HepG2 (cell line): Measurements from ENCODE around the gene DHX58. TPM values are rescaled to one million over a fixed set of nuclear protein-coding genes. Genes with fewer than 3 reads are reported as not detected.

ENCODE experiments used
- ATF7-NPFF ChIP-seq: sonication (generic); formaldehyde crosslinking; IDR thresholded peaks from 2 replicates; pipeline ENCODE4 v1.8.1; 2023; ENCODE audit warnings: mild to moderate bottlenecking, low read depth, missing genetic modification reagents, moderate library complexity
- GRHL1 ChIP-seq: sonication (generic); formaldehyde crosslinking; conservative IDR thresholded peaks from 2 replicates; pipeline ENCODE4 v1.8.0; 2022; ENCODE audit warnings: missing genetic modification reagents
- HNRNPK ChIP-seq: fragments of 200-400 bp; formaldehyde crosslinking; IDR thresholded peaks from 2 replicates; pipeline ENCODE4 v1.6.1; 2018; ENCODE audit warnings: low read length, low read depth, moderate library complexity, mild to moderate bottlenecking; ENCODE audit not compliant: poor library complexity, severe bottlenecking
- HOMEZ ChIP-seq: IDR thresholded peaks from 2 replicates; pipeline ENCODE4 v1.6.1; 2016; ENCODE audit warnings: low read depth
- KAT2B ChIP-seq: fragments of 150-350 bp; IDR thresholded peaks from 2 replicates; pipeline ENCODE4 v1.6.1; 2014; ENCODE audit warnings: low read depth, low read length, borderline replicate concordance
- MAX ChIP-seq: IDR thresholded peaks from 2 replicates; pipeline ENCODE4 v1.6.1; 2012; ENCODE audit warnings: inconsistent platforms
- MLLT10 ChIP-seq: sonication (generic); formaldehyde crosslinking; IDR thresholded peaks from 2 replicates; pipeline ENCODE4 v1.4.0; 2020; ENCODE audit warnings: missing genetic modification reagents
- MTA3 ChIP-seq: sonication (generic); formaldehyde crosslinking; IDR thresholded peaks from 2 replicates; pipeline ENCODE4 v1.4.0; 2020; ENCODE audit warnings: missing genetic modification reagents
- NCOR1 ChIP-seq: fragments of 200-600 bp; sonication (generic); IDR thresholded peaks from 2 replicates; pipeline ENCODE4 v1.7.0; 2017; ENCODE audit warnings: antibody characterized with exemption, low read length, borderline replicate concordance
- PHF20 ChIP-seq: sonication (generic); formaldehyde crosslinking; IDR thresholded peaks from 2 replicates; pipeline ENCODE4 v1.5.0; 2020; ENCODE audit warnings: mild to moderate bottlenecking, missing genetic modification reagents
- PLSCR1 ChIP-seq: sonication (generic); formaldehyde crosslinking; IDR thresholded peaks from 2 replicates; pipeline ENCODE4 v1.5.0; 2020; ENCODE audit warnings: missing genetic modification reagents, mild to moderate bottlenecking, borderline replicate concordance
- TAF15 ChIP-seq: fragments of 200-400 bp; formaldehyde crosslinking; IDR thresholded peaks from one replicate; pipeline ENCODE4 v1.6.1; 2018; ENCODE audit warnings: mild to moderate bottlenecking, low read depth, low read length; ENCODE audit not compliant: poor library complexity, severe bottlenecking
- THAP8 ChIP-seq: sonication (generic); formaldehyde crosslinking; IDR thresholded peaks from 2 replicates; pipeline ENCODE4 v1.5.1; 2020; ENCODE audit warnings: missing genetic modification reagents, mild to moderate bottlenecking, borderline replicate concordance
- U2AF2 ChIP-seq: fragments of 200-400 bp; formaldehyde crosslinking; IDR thresholded peaks from 2 replicates; pipeline ENCODE4 v1.6.1; 2017; ENCODE audit warnings: low read depth, mild to moderate bottlenecking, low read length
- YEATS2 ChIP-seq: sonication (generic); formaldehyde crosslinking; IDR thresholded peaks from 2 replicates; pipeline ENCODE4 v1.4.0; 2020; ENCODE audit warnings: missing genetic modification reagents, borderline replicate concordance
- ZIK1 ChIP-seq: sonication (generic); formaldehyde crosslinking; IDR thresholded peaks from 2 replicates; pipeline ENCODE4 v1.5.0; 2020; ENCODE audit warnings: mild to moderate bottlenecking, low read depth, missing genetic modification reagents, borderline replicate concordance
- ZNF317 ChIP-seq: sonication (generic); formaldehyde crosslinking; IDR thresholded peaks from 2 replicates; pipeline ENCODE4 v1.5.0; 2020; ENCODE audit warnings: mild to moderate bottlenecking, missing genetic modification reagents
- ZNF564 ChIP-seq: sonication (generic); formaldehyde crosslinking; IDR thresholded peaks from 2 replicates; pipeline ENCODE4 v1.8.1; 2023; ENCODE audit warnings: mild to moderate bottlenecking, missing genetic modification reagents
- ZNF652 ChIP-seq: IDR thresholded peaks from 2 replicates; pipeline ENCODE4 v1.6.1; 2016; ENCODE audit warnings: low read depth, borderline replicate concordance
- ZNF672 ChIP-seq: sonication (generic); formaldehyde crosslinking; IDR thresholded peaks from 2 replicates; pipeline ENCODE4 v1.8.1; 2022; ENCODE audit warnings: missing genetic modification reagents
- ZNF740 ChIP-seq: sonication (generic); formaldehyde crosslinking; IDR thresholded peaks from 2 replicates; pipeline ENCODE4 v1.4.0; 2020; ENCODE audit warnings: missing genetic modification reagents
- ZNF776 ChIP-seq: sonication (generic); formaldehyde crosslinking; IDR thresholded peaks from 2 replicates; pipeline ENCODE4 v1.4.0; 2020; ENCODE audit warnings: mild to moderate bottlenecking, missing genetic modification reagents
- ZNF782 ChIP-seq: sonication (generic); formaldehyde crosslinking; IDR thresholded peaks from 2 replicates; pipeline ENCODE4 v1.4.0; 2020; ENCODE audit warnings: missing genetic modification reagents, mild to moderate bottlenecking, borderline replicate concordance
- polyA plus RNA-seq, 8 experiments: library from polyadenylated mRNA; depleted of rRNA in 3 of 8; stranded (reverse) in 7 of 8; unstranded in 1 of 8; fragments of >200 nt; fragmentation: Illumina TruSeq in 4 of 8; extraction: Trizol in 4 of 8; gene quantifications; 2 replicates each; pipeline versions ENCODE4 v1.2.1 to v1.2.3, GENCODE V29; 2011 to 2016; ENCODE audit warnings: low read depth in 4 of 8, missing spikeins in 1 of 8, mixed read lengths in 1 of 8; ENCODE audit not compliant: insufficient read depth in 1 of 8
- total RNA-seq, 5 experiments: library from RNA; depleted of rRNA; stranded (reverse); fragments of >200 nt; fragmentation: Illumina TruSeq; extraction: Trizol; gene quantifications; 2 replicates each; pipeline ENCODE4 v1.2.3, GENCODE V29; 2016; ENCODE audit warnings: low read depth in 1 of 5

DHX58 gene
- total and polyA plus RNA-seq, 2 of the 13 experiments (the other 11 are each of a cell fraction or from before 2014, with no cell fraction given) = 6.7 to 7.8 TPM

GRCh38 chr17:42101513-42102292 lies 10.8 kb downstream of the DHX58 start (continued):
- TF ChIP-seq PHF20 (CRISPR knock-in tag) (no peak), ZNF782 (no peak), HNRNPK (no peak), ZNF652 (CRISPR knock-in tag) (no peak), ATF7-NPFF (CRISPR knock-in tag) (peak; percentile 25; the same call in 1 of the 2 replicates), TAF15 (no peak), PLSCR1 (CRISPR knock-in tag) (no peak), MAX (peak; percentile 18; the same call in 1 of the 2 replicates), NCOR1 (no peak), ZNF776 (no peak), ZNF672 (CRISPR knock-in tag) (no peak), ZNF740 (CRISPR knock-in tag) (no peak), THAP8 (no peak), HOMEZ (no peak), MLLT10 (CRISPR knock-in tag) (no peak), ZNF317 (CRISPR knock-in tag) (no peak), YEATS2 (CRISPR knock-in tag) (peak; percentile 59; the same call in 1 of the 2 replicates), GRHL1 (CRISPR knock-in tag) (no peak), U2AF2 (no peak), MTA3 (no peak), ZIK1 (no peak), KAT2B (no peak), ZNF564 (CRISPR knock-in tag) (no peak)
